ENCODE results near the gene SYT3.

SYT3 gene

GRCh38 chr19:50657222-50657669, 17.6 kb upstream of the SYT3 start:
- Histone ChIP-seq H3K4me3 (replicated peaks; ENCODE audit: insufficient read depth, low read length) (no peak overlapping the region), H3K27me3 (ENCODE audit: insufficient read depth, poor library complexity, severe bottlenecking) (peaks cover 13% of the 10 kb centered on the region), H3K27ac (replicated peaks) (no peak overlapping the region)
- no peak for DNase-seq (ENCODE audit: low read depth in 1 of 2, low spot score in 1 of 2)
- TF ChIP-seq POLR2AphosphoS5 (IDR thresholded peaks at IDR 0.05; ENCODE audit: low read depth) = no peak
- TF ChIP-seq GABPA (IDR thresholded peaks at IDR 0.05; ENCODE audit: low read depth) = no peak
- TF ChIP-seq SPI1 (IDR thresholded peaks at IDR 0.05; ENCODE audit: borderline replicate concordance, low read depth) = no peak
- no peak for TF ChIP-seq REST (IDR thresholded peaks at IDR 0.05; ENCODE audit: insufficient replicate concordance, low read depth)
- TF ChIP-seq CTCF (IDR thresholded peaks at IDR 0.05; ENCODE audit: insufficient read depth, low read length) = no peak

GRCh38 chr19:50654882-50655281, 15.2 kb upstream of the SYT3 start:
- DNase-seq (ENCODE audit: low read depth in 1 of 2, low spot score in 1 of 2) = no peak
- peaks cover 13% of the 10 kb centered on the region for H3K27me3 ChIP-seq (ENCODE audit: insufficient read depth, poor library complexity, severe bottlenecking)

GRCh38 chr19:50652722-50653121, 13.0 kb upstream of the SYT3 start:
- Histone ChIP-seq H3K27ac (replicated peaks) (no peak overlapping the region), H3K4me3 (replicated peaks; ENCODE audit: insufficient read depth, low read length) (no peak overlapping the region), H3K27me3 (ENCODE audit: insufficient read depth, poor library complexity, severe bottlenecking) (peaks cover 1% of the 10 kb centered on the region)
- no peak for DNase-seq (ENCODE audit: low read depth in 1 of 2, low spot score in 1 of 2)
- no peak for TF ChIP-seq SPI1 (IDR thresholded peaks at IDR 0.05; ENCODE audit: borderline replicate concordance, low read depth)
- TF ChIP-seq CTCF (IDR thresholded peaks at IDR 0.05; ENCODE audit: insufficient read depth, low read length) = no peak
- no peak for TF ChIP-seq POLR2AphosphoS5 (IDR thresholded peaks at IDR 0.05; ENCODE audit: low read depth)
- no peak for TF ChIP-seq GABPA (IDR thresholded peaks at IDR 0.05; ENCODE audit: low read depth)
- TF ChIP-seq REST (IDR thresholded peaks at IDR 0.05; ENCODE audit: insufficient replicate concordance, low read depth) = no peak

More at GRCh38 chr19:50654882-50655281, 15.2 kb upstream of the SYT3 start:
- TF ChIP-seq SPI1 (IDR thresholded peaks at IDR 0.05; ENCODE audit: borderline replicate concordance, low read depth) (no peak), POLR2AphosphoS5 (IDR thresholded peaks at IDR 0.05; ENCODE audit: low read depth) (no peak), GABPA (IDR thresholded peaks at IDR 0.05; ENCODE audit: low read depth) (no peak), REST (IDR thresholded peaks at IDR 0.05; ENCODE audit: insufficient replicate concordance, low read depth) (no peak), CTCF (IDR thresholded peaks at IDR 0.05; ENCODE audit: insufficient read depth, low read length) (no peak)
- H3K4me3 ChIP-seq (replicated peaks; ENCODE audit: insufficient read depth, low read length) = no peak overlapping the region
- no peak overlapping the region for H3K27ac ChIP-seq (replicated peaks)

Data from HL-60 (cell line).